ENCODE results near the gene PSTPIP1. TPM values are rescaled to one million over a fixed set of nuclear protein-coding genes. Genes with fewer than 3 reads are reported as not detected.
A peak's percentile ranks its signal among the peaks of the same experiment; 100 is the strongest.

PSTPIP1 gene
- total RNA-seq, 1 donor from 2014 or later = 16.0 TPM

GRCh38 chr15:76987276-76987675, 7.7 kb upstream of the PSTPIP1 start:
- no peak overlapping the region for H3K4me3 ChIP-seq
- no peaks in the 10 kb centered on the region for H3K36me3 ChIP-seq
- H3K9me3 ChIP-seq = no peaks in the 10 kb centered on the region
- DNase-seq = no peak
- H3K27ac ChIP-seq = no peak overlapping the region
- intact Hi-C loops (cut with DNase I) = no loop called here
- no peaks in the 10 kb centered on the region for H3K27me3 ChIP-seq
- no peak for ATAC-seq
- TF ChIP-seq CTCF (IDR thresholded peaks at IDR 0.05) = no peak
- peaks cover 7% of the 10 kb centered on the region for H3K4me1 ChIP-seq

- Histone ChIP-seq H3K4me1 (peaks cover 7% of the 10 kb centered on the region), H3K9me3 (no peaks in the 10 kb centered on the region), H3K36me3 (no peaks in the 10 kb centered on the region), H3K27ac (peak overlapping the region; percentile 55), H3K4me3 (no peak overlapping the region), H3K27me3 (no peaks in the 10 kb centered on the region)
- DNase-seq (peak; percentile 81), ATAC-seq (peak; percentile 86)
- intact Hi-C loops (cut with DNase I) = no loop called here
- TF ChIP-seq CTCF (IDR thresholded peaks at IDR 0.05) = no peak
These were observed 6.7 kb upstream of the PSTPIP1 start for GRCh38 chr15:76987896-76988860.

DNA sequence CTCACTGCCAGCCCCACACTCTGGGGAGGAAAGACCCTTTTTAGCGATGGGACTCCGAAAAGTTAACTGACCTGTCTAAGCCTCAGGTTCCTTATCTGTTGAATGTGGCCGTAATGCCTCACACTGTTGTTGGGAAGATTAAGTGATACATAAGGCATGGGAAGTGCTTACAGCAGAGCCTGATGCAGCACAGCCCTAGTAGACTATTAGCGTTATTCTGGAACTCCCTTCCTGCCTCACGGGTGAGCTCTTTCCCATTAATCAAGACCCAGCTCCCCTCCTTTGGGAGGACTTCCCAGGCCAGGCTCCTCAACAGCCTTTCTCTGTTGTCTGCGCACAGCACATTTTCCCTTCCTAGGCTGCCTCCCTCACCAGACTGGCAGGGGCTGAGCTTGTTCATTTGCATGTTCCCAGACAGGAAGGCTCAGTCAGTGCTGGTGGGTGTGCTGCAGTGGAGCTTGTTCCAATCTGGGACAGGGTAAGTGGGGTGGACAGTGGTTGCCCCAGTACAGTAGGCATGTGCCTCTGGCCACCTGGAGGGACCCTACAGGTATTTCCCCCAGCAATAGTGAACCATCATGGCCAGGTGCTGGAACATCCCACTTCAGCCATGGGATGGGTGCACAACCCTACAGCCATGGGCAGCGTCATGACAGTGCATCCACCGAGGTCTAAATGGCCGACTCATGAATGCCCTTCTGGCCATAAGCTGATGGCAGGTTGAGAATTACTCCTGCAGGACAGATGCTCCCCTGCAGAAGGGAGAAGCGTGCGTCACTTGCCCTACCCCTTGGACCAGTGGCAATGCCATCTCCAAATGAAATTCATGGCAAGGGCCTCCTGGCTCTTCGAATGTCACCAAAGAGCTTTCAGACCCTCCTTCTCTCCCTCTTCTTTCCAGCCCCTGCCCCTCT, 5.8 kb upstream of the PSTPIP1 start:
- Histone ChIP-seq H3K27me3 (no peaks in the 10 kb centered on the region), H3K9me3 (no peaks in the 10 kb centered on the region), H3K36me3 (no peaks in the 10 kb centered on the region), H3K4me3 (no peak overlapping the region), H3K4me1 (peaks cover 7% of the 10 kb centered on the region), H3K27ac (no peak overlapping the region)
- intact Hi-C loops (cut with DNase I) = no loop called here
- peak; percentile 16 for ATAC-seq
- TF ChIP-seq CTCF (IDR thresholded peaks at IDR 0.05) = no peak
- peak; percentile 48 for DNase-seq

DNA sequence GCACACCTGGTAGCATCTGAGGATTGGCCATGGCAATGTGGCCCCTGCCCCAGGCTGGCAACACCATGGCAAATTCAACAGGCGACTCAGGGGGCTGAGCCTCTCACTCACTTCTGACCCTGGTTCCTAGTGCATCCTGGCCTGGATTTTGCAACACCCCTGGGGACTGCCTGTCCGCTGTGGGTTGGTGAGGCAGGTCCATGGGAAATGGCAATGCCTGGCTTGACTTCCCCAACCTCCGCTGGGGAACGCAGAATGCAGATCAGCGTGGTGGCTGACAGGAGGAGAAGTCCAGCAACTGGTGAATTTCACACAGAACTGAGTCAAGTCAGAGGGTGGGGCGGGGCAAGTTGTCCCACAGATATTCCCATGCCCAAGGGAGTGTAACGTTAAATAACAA, 3.9 kb upstream of the PSTPIP1 start:
- no peak for TF ChIP-seq CTCF (IDR thresholded peaks at IDR 0.05)
- Histone ChIP-seq H3K4me1 (peaks cover 7% of the 10 kb centered on the region), H3K9me3 (no peaks in the 10 kb centered on the region), H3K36me3 (no peaks in the 10 kb centered on the region), H3K4me3 (no peak overlapping the region), H3K27me3 (no peaks in the 10 kb centered on the region), H3K27ac (no peak overlapping the region)
- intact Hi-C loops (cut with DNase I) = no loop called here
- DNase-seq (peak; percentile 70), ATAC-seq (peak; percentile 33)

- intact Hi-C loops (cut with DNase I) = no loop called here
- peak; percentile 21 for ATAC-seq
- no peaks in the 10 kb centered on the region for H3K9me3 ChIP-seq
- peak; percentile 68 for DNase-seq
- TF ChIP-seq CTCF (IDR thresholded peaks at IDR 0.05) = no peak
- H3K4me1 ChIP-seq = peaks cover 12% of the 10 kb centered on the region
- H3K36me3 ChIP-seq = no peaks in the 10 kb centered on the region
- no peak overlapping the region for H3K4me3 ChIP-seq
- no peak overlapping the region for H3K27ac ChIP-seq
- no peaks in the 10 kb centered on the region for H3K27me3 ChIP-seq
These were observed 2.9 kb upstream of the PSTPIP1 start for GRCh38 chr15:76991741-76992645.

Data from upper lobe of right lung (tissue), 1 donor.